ENCODE data around the gene CLCN7.

DNA sequence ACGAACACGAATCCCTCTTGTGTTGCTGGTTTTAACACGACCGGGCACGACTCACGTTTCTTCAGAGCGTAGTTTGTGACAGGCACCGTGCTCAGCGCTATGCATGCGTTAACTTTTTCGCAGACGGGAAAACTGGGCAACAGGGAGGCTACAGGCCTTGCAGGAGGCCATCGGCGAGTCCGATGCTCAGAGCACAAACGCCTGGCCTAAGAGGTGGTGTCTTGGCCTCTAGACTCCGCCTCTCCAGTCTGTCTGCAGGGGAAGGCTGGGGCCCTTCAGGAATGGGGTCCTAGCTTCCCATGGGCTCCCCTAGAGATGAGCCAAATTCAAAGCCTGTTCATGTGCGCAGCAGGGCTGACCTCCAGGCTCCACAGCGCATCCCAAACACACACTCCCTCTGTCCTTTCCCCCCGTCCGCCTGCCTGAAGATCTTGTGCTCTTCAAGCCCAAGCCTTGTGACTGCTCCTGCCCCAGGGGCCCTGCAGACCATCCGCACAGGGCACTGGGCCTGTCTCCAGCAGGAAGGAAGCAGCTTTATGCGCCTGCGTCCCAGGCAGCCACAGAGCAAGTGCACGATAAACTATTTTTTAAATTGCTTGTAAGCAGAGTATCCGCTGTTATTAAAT, 3.1 kb downstream of the CLCN7 start:
- no peak for TF ChIP-seq NR2F6 (CRISPR knock-in tag; IDR thresholded peaks at IDR 0.05)
- TF ChIP-seq NFXL1 (CRISPR knock-in tag; IDR thresholded peaks at IDR 0.05), result no peak
- TF ChIP-seq POLR2A (conservative IDR thresholded peaks at IDR 0.05), result no peak
- no peak for TF ChIP-seq SAFB2 (IDR thresholded peaks at IDR 0.05; ENCODE audit: borderline replicate concordance, low read depth, low read length, severe bottlenecking)
- TF ChIP-seq, protein P1, sequence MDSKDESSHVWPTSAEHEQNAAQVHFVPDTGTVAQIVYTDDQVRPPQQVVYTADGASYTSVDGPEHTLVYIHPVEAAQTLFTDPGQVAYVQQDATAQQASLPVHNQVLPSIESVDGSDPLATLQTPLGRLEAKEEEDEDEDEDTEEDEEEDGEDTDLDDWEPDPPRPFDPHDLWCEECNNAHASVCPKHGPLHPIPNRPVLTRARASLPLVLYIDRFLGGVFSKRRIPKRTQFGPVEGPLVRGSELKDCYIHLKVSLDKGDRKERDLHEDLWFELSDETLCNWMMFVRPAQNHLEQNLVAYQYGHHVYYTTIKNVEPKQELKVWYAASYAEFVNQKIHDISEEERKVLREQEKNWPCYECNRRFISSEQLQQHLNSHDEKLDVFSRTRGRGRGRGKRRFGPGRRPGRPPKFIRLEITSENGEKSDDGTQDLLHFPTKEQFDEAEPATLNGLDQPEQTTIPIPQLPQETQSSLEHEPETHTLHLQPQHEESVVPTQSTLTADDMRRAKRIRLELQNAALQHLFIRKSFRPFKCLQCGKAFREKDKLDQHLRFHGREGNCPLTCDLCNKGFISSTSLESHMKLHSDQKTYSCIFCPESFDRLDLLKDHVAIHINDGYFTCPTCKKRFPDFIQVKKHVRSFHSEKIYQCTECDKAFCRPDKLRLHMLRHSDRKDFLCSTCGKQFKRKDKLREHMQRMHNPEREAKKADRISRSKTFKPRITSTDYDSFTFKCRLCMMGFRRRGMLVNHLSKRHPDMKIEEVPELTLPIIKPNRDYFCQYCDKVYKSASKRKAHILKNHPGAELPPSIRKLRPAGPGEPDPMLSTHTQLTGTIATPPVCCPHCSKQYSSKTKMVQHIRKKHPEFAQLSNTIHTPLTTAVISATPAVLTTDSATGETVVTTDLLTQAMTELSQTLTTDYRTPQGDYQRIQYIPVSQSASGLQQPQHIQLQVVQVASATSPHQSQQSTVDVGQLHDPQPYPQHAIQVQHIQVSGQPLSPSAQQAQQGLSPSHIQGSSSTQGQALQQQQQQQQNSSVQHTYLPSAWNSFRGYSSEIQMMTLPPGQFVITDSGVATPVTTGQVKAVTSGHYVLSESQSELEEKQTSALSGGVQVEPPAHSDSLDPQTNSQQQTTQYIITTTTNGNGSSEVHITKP (IDR thresholded peaks at IDR 0.05; ENCODE audit: partially characterized antibody), result no peak
- TF ChIP-seq CBX8 (IDR thresholded peaks at IDR 0.05; ENCODE audit: borderline replicate concordance, extremely low read depth, low read depth, low read length, poor library complexity, severe bottlenecking), result no peak
- TF ChIP-seq ZBTB12 (CRISPR knock-in tag; IDR thresholded peaks at IDR 0.05), result no peak
- TF ChIP-seq, protein P2, sequence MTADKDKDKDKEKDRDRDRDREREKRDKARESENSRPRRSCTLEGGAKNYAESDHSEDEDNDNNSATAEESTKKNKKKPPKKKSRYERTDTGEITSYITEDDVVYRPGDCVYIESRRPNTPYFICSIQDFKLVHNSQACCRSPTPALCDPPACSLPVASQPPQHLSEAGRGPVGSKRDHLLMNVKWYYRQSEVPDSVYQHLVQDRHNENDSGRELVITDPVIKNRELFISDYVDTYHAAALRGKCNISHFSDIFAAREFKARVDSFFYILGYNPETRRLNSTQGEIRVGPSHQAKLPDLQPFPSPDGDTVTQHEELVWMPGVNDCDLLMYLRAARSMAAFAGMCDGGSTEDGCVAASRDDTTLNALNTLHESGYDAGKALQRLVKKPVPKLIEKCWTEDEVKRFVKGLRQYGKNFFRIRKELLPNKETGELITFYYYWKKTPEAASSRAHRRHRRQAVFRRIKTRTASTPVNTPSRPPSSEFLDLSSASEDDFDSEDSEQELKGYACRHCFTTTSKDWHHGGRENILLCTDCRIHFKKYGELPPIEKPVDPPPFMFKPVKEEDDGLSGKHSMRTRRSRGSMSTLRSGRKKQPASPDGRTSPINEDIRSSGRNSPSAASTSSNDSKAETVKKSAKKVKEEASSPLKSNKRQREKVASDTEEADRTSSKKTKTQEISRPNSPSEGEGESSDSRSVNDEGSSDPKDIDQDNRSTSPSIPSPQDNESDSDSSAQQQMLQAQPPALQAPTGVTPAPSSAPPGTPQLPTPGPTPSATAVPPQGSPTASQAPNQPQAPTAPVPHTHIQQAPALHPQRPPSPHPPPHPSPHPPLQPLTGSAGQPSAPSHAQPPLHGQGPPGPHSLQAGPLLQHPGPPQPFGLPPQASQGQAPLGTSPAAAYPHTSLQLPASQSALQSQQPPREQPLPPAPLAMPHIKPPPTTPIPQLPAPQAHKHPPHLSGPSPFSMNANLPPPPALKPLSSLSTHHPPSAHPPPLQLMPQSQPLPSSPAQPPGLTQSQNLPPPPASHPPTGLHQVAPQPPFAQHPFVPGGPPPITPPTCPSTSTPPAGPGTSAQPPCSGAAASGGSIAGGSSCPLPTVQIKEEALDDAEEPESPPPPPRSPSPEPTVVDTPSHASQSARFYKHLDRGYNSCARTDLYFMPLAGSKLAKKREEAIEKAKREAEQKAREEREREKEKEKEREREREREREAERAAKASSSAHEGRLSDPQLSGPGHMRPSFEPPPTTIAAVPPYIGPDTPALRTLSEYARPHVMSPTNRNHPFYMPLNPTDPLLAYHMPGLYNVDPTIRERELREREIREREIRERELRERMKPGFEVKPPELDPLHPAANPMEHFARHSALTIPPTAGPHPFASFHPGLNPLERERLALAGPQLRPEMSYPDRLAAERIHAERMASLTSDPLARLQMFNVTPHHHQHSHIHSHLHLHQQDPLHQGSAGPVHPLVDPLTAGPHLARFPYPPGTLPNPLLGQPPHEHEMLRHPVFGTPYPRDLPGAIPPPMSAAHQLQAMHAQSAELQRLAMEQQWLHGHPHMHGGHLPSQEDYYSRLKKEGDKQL (CRISPR knock-in tag; IDR thresholded peaks at IDR 0.05; ENCODE audit: borderline replicate concordance), result no peak
- no peak for TF ChIP-seq E2F5 (CRISPR knock-in tag; IDR thresholded peaks at IDR 0.05)
- TF ChIP-seq SIN3A (IDR thresholded peaks at IDR 0.05; ENCODE audit: borderline replicate concordance in 2 of 2, control insufficient read depth in 1 of 2, low read depth in 2 of 2, low read length in 2 of 2), result no peak
- no peak for TF ChIP-seq ZNF324 (CRISPR knock-in tag; IDR thresholded peaks at IDR 0.05)
- TF ChIP-seq, protein P3, sequence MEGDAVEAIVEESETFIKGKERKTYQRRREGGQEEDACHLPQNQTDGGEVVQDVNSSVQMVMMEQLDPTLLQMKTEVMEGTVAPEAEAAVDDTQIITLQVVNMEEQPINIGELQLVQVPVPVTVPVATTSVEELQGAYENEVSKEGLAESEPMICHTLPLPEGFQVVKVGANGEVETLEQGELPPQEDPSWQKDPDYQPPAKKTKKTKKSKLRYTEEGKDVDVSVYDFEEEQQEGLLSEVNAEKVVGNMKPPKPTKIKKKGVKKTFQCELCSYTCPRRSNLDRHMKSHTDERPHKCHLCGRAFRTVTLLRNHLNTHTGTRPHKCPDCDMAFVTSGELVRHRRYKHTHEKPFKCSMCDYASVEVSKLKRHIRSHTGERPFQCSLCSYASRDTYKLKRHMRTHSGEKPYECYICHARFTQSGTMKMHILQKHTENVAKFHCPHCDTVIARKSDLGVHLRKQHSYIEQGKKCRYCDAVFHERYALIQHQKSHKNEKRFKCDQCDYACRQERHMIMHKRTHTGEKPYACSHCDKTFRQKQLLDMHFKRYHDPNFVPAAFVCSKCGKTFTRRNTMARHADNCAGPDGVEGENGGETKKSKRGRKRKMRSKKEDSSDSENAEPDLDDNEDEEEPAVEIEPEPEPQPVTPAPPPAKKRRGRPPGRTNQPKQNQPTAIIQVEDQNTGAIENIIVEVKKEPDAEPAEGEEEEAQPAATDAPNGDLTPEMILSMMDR (IDR thresholded peaks at IDR 0.05 in 2 of 3, conservative IDR thresholded peaks at IDR 0.05 in 1 of 3; ENCODE audit: insufficient read depth in 2 of 3, low read depth in 1 of 3, low read length in 3 of 3), result no peak
- no peak for TF ChIP-seq ZBED1 (IDR thresholded peaks at IDR 0.05)
- TF ChIP-seq, protein P4, sequence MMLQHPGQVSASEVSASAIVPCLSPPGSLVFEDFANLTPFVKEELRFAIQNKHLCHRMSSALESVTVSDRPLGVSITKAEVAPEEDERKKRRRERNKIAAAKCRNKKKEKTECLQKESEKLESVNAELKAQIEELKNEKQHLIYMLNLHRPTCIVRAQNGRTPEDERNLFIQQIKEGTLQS (IDR thresholded peaks at IDR 0.05), result no peak
- TF ChIP-seq, protein P4 (CRISPR knock-in tag; conservative IDR thresholded peaks at IDR 0.05), result no peak

Measured in K562 (cell line).